ENCODE results near the gene CENPK. TPM values are rescaled to one million over a fixed set of nuclear protein-coding genes. Genes with fewer than 3 reads are reported as not detected.

CENPK gene
- total RNA-seq, 1 experiment from 2014 or later, result 46.0 TPM

GRCh38 chr5:65482296-65482735 is 80.7 kb downstream of the CENPK start:
- Histone ChIP-seq H3K4me1 (ENCODE audit: insufficient read depth, low read length) (no peaks in the 10 kb centered on the region; the same call in 1 of the 2 replicates), H2BK5ac (ENCODE audit: insufficient read length, low read length) (no peak overlapping the region), H2BK12ac (ENCODE audit: insufficient read length, low read depth, low read length) (no peak overlapping the region), H3K23me2 (ENCODE audit: insufficient read length, low read depth, low read length, poor library complexity, severe bottlenecking) (peaks cover 18% of the 10 kb centered on the region), H3K79me2 (ENCODE audit: insufficient read depth, low read length) (no peaks in the 10 kb centered on the region), H3K27me3 (ENCODE audit: insufficient read depth, low read length) (no peaks in the 10 kb centered on the region; the same call in 1 of the 2 replicates), H3K27ac (ENCODE audit: insufficient read length, low read depth, low read length) (peak overlapping the region; percentile 13), H3K4me2 (ENCODE audit: insufficient read depth, insufficient read length, low read length) (peak overlapping the region; percentile 74), H4K91ac (ENCODE audit: insufficient read length, low read depth, low read length) (no peak overlapping the region), H3K56ac (ENCODE audit: insufficient read length, low read depth, low read length) (no peak overlapping the region), H3K18ac (ENCODE audit: insufficient read length, low read depth, low read length) (no peak overlapping the region), H4K20me1 (ENCODE audit: control insufficient read depth, insufficient read depth, insufficient read length) (no peaks in the 10 kb centered on the region), H4K5ac (ENCODE audit: insufficient read length, low read depth, low read length) (no peak overlapping the region), H3K23ac (ENCODE audit: insufficient read length, low read depth, low read length) (no peak overlapping the region), H3K9ac (ENCODE audit: extremely low read depth, insufficient read length, low read length) (no peak overlapping the region), H3K14ac (ENCODE audit: insufficient read depth, low read length) (no peak overlapping the region), H3K4ac (ENCODE audit: low read depth, low read length) (no peak overlapping the region), H2BK120ac (ENCODE audit: low read depth, low read length, poor library complexity, severe bottlenecking) (no peak overlapping the region), H4K8ac (replicated peaks; ENCODE audit: insufficient read length, low read depth, low read length) (no peak overlapping the region), H3K9me3 (ENCODE audit: control insufficient read depth, low read depth, low read length) (no peaks in the 10 kb centered on the region), H2AK5ac (ENCODE audit: insufficient read length, low read length) (no peak overlapping the region), H2AFZ (ENCODE audit: low read length) (no peak overlapping the region), H3T11ph (ENCODE audit: low read length) (no peak overlapping the region), H2BK20ac (ENCODE audit: low read depth, low read length, poor library complexity, severe bottlenecking) (no peak overlapping the region), H2BK15ac (ENCODE audit: low read depth, low read length) (no peak overlapping the region), H3K79me1 (ENCODE audit: insufficient read depth, low read depth, low read length, poor library complexity, severe bottlenecking) (no peaks in the 10 kb centered on the region)
- no peaks in the 10 kb centered on the region; a peak in 1 of 7 replicates for H3K36me3 Mint-ChIP-seq (ENCODE audit: insufficient read depth in 1 of 3, low read depth in 3 of 3)
- TF ChIP-seq, protein P1, sequence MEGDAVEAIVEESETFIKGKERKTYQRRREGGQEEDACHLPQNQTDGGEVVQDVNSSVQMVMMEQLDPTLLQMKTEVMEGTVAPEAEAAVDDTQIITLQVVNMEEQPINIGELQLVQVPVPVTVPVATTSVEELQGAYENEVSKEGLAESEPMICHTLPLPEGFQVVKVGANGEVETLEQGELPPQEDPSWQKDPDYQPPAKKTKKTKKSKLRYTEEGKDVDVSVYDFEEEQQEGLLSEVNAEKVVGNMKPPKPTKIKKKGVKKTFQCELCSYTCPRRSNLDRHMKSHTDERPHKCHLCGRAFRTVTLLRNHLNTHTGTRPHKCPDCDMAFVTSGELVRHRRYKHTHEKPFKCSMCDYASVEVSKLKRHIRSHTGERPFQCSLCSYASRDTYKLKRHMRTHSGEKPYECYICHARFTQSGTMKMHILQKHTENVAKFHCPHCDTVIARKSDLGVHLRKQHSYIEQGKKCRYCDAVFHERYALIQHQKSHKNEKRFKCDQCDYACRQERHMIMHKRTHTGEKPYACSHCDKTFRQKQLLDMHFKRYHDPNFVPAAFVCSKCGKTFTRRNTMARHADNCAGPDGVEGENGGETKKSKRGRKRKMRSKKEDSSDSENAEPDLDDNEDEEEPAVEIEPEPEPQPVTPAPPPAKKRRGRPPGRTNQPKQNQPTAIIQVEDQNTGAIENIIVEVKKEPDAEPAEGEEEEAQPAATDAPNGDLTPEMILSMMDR (conservative IDR thresholded peaks at IDR 0.05), result no peak
- peaks cover 20% of the 10 kb centered on the region in 2 experiments for H3K4me1 Mint-ChIP-seq
- H3K27me3 Mint-ChIP-seq (ENCODE audit: low read depth), result no peaks in the 10 kb centered on the region
- no peak overlapping the region; a peak in 2 of 5 replicates for H3K4me3 Mint-ChIP-seq
- WGBS (ENCODE audit: extremely low coverage, insufficient read length, low lambda C conversion rate), result no CpG with 5 or more reads among the region's 6 CpGs
- DNase-seq, result no peak
- H3K27ac Mint-ChIP-seq, result peak overlapping the region; percentile 59 to 95 (median 90); a peak in 6 of 7 replicates
- H3K9me3 Mint-ChIP-seq, result no peaks in the 10 kb centered on the region; a peak in 2 of 5 replicates
